HG03469 (cell line): ENCODE data around the gene LPP.

ENCODE experiments used
- ATAC-seq: cut with Tn5 transposase; IDR thresholded peaks from one replicate; pipeline ENCODE4 v1.9.1; 2021; ENCODE audit warnings: mild to moderate bottlenecking, moderate library complexity, moderate number of reproducible peaks; ENCODE audit not compliant: unreplicated experiment

The LPP gene

DNA sequence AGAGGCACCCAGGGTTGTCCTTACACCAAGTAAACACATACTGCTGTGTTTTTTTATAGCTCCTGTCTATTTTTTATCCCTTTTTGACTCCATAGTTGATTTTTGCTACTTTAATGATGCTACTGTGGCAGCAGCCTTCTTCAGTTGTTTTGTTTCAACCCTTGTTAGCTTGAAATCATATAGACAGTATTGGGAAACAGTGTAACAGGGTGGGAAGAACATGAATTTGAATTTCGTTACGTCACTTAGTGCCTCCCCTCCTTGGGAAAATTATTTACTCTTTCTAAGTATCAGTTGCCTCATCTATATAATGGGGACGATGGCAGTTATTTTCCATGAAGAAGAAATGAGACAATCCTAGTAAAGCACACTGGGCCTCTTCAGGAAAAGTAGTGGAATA, 608.0 kb downstream of the LPP start:
- ATAC-seq: no peak

DNA sequence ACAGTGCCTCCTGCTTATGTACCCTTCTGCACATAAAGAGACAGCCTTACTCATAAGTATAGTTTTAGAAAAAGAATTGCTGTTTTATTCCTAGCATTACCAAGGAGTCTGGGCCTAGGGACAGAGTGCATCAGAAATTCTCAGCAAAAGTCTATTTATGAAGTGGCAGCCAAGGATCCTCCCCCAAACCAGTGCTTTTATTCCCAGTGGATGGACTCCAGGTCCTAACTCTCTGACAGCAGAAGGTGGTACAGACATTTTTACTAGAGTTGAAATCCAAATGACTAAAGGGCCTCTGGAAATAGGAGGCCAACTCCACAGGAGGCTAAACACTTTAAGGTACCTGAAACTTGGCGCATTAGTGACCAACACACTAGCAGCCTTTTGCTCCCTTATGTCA, 610.7 kb downstream of the LPP start:
- ATAC-seq: no peak

DNA sequence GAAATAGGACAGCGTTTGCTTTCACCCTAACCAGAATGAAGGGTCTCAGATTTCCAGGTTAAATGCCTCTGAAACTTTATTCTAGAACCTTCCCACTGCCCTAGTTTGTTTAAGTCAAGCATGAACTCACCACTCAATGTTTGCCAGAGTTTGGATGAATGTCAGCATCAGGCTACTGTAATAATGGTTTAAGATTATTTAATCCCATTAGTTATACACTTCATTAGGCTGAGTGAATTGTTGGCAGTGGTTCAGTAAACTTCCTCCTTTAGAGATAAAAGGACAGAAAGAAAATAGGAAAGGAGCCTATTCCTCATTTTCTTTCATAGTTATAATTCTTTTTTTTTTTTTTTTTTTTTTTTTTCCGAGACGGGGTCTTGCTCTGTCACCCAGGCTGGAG, 615.9 kb downstream of the LPP start:
- no peak for ATAC-seq

DNA sequence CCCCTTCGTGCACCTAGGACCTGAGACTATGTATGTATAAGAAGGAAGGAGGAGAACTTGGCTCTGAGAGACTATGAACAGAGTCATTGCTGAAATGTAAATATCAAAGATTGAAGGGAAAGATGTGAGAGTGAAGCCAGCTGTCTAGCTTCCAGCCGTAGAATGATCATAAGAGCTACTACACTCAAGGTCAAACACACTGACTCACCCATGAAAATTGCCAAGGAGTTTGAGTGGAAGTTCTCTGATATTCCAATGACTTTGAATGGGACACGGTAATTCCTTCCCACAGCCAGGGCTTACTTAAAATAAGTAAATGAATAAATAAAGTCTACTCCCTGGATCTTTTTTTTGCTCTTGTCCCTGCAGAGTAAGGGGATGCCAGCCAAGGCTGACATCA, 618.9 kb downstream of the LPP start:
- ATAC-seq: no peak

- no peak for ATAC-seq
Observed at GRCh38 chr3:188775412-188775811, 621.5 kb downstream of the LPP start.

- ATAC-seq: no peak
Observed at GRCh38 chr3:188776447-188776846, 622.5 kb downstream of the LPP start.

- no peak for ATAC-seq
Observed at GRCh38 chr3:188778091-188778852, 624.3 kb downstream of the LPP start.

- ATAC-seq: no peak
Observed at GRCh38 chr3:188779281-188779980, 625.5 kb downstream of the LPP start.

- ATAC-seq: no peak
Observed at GRCh38 chr3:188780193-188781147, 626.5 kb downstream of the LPP start.

DNA sequence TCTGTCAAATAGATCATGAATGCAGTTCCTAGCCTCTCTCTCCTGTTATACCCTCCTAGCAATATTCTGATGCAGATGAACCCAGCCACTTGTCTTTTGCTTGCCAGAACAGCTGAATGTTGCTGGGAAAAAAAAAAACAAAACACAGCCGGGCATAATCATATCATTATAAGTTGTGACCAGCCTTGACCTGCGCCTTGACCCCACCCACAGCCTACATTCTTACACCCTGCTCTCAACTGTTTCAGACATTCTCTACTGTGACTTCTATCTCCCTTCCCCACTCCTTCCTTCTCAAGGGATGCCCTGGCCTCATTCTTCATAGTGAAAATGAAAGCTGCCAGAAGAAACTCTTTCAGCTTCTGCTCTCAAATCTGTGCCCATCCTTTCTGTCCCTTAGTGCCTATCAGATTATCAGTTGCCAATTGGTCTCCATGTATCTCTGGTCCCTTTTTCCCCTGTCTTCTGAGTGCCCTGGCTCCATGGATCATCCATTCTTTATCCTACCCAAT, 628.7 kb downstream of the LPP start:
- ATAC-seq: no peak

- no peak for ATAC-seq
Observed at GRCh38 chr3:188786424-188786823, 632.5 kb downstream of the LPP start.

DNA sequence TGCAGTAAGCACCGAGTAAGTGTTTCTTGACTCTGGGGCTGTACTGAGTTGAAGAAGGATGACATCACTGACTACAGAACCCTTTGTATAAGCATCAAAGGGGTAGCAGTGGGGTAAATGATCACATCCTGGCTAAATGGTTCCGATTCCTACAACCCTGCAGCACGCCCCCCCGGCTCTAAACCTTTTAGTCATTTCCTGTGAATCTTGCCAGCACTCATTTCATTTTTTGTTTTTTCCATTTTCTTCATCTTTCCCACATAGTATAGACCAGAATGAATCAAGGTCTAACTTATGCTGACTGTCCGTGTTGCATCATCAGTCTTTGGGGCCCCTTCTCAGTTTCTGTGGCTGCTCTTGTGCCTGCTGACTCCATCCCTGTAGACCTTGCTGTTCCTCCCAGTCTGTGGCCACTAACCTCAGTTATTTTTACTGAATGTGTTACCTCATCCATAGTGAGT, 634.7 kb downstream of the LPP start:
- no peak for ATAC-seq

GRCh38 chr3:188789251-188789650, 635.3 kb downstream of the LPP start:
- no peak for ATAC-seq

DNA sequence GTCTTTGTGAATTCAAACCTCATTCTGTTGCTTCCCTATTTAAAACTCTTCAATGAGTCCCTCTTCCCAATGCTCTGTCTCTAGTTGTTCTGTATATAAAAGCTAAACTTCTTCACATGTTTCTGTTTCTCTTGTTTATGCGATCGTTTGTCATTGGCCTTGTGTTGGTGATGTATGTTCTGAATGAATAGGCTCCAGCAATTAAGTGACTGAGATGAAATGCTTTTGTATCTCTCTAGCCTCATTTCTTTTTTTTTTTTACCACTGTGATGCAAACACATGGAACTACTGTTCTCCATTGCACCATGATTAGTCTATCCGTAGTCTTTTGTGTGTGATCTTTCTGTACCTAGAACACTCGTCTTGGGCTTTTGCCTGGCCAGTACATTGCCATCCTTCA, 637.4 kb downstream of the LPP start:
- no peak for ATAC-seq

DNA sequence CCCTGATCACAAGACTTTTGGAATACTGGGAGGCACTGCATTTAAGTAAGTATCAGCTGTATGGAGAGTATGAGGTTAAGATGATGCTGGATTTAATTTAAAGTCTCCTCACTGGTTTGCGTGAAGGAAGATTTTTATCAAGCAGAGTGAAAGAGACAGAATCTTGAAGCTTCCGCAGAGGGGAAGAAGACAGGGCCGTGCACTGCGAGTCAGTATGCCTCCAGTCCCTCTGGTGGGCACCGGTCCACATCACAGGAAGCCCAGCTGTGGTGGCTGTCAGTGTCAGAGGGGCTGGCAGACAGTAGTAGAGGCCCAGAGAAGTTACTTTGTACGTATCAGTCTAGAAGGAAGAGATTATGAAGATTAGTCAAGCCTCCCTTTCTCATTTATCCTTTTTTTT, 638.8 kb downstream of the LPP start:
- no peak for ATAC-seq

GRCh38 chr3:188796122-188796631, 642.2 kb downstream of the LPP start:
- peak; percentile 77 for ATAC-seq

DNA sequence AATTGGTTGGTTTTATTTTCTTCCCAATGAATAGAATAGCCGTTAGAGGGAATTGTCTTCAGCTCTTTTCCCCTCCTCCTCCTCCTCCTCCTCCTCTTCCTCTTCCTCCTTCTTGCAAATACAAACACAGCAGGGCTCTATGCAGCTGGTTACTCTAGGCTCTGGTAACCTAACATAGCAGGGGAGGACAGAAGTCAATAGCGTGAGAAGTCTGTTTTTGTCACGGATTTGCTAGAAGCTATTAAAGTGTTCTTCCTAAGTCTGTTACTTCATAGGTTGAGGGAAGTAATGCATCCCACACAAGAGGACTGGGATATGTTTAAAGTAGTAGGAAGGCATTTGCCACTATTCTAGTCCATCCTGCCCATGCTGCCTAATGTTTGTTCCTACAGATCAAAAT, 643.1 kb downstream of the LPP start:
- no peak for ATAC-seq

DNA sequence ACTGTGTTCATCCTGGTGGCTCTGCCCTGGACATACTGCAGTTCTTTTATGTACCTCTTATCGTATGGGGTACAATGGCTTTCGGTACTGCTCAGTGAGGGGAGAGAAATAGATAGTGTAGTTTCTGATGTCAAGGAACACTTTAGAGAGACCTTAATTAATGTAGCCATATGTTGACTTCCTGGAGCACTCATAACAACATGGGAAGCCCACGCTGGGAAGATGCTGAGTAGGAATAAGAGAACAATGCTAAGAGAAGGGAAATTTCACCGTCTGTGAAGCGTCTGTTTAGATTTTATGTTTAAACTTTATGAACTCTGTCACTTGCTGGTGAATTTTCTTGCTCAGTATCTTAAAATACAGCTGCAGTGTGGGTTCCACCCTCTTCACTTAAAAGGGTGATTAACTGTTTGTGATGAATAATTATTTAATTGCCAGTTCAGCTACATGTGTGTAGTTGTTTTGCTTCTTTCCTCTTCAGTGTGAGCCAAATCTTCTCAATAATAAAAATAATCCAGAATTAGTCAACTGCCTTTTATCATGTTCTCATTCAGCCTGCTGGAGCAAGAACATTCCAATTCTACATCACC, 644.7 kb downstream of the LPP start:
- no peak for ATAC-seq

DNA sequence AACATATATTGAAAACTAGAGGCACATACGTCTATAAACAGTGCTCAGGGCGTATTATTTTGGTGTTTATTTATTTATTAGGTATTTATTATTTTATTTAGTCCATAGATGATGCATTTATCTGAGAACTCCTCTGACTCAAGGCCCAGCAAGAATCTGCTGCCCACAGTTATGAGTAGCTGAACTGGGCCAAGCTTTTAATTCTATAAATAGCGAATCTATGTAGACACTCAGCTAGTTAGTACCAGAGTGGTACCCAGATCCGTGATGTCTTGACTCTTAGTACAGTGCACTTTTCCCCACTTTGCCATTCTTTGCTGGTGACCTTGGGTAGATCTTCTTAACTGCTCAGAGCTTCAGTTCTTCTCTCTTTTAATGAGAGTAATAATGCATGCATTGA, 647.4 kb downstream of the LPP start:
- no peak for ATAC-seq

- ATAC-seq: no peak
Observed at GRCh38 chr3:188802645-188803044, 648.7 kb downstream of the LPP start.

DNA sequence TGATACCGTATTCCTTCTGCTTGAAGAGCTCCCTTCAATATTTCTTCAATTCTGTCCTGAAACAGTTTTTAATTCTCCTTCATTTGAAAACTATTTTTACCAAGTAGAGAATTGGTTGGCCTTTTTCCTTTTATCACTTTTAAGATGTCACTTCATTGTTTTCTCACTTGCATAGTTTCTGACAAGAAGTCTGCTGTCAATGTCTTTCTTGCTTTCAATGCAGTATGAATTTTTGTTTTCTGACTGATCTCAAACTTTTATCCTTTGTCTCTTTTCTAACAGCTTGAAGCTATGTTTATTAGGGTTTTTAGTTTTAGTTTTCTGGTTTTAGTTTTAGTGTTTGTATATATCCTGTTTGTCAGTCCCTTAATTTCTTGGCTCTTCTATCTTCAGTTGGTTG, 653.0 kb downstream of the LPP start:
- ATAC-seq: no peak
